HG02973 (cell line): ENCODE data around the gene SCAMP5.

Experiments
- ATAC-seq: cut with Tn5 transposase; IDR thresholded peaks from one replicate; pipeline ENCODE4 v1.9.1; 2021; ENCODE audit warnings: moderate library complexity; ENCODE audit not compliant: unreplicated experiment

Gene SCAMP5

GRCh38 chr15:75021341-75021740, 26.0 kb downstream of the SCAMP5 start:
- no peak for ATAC-seq

DNA sequence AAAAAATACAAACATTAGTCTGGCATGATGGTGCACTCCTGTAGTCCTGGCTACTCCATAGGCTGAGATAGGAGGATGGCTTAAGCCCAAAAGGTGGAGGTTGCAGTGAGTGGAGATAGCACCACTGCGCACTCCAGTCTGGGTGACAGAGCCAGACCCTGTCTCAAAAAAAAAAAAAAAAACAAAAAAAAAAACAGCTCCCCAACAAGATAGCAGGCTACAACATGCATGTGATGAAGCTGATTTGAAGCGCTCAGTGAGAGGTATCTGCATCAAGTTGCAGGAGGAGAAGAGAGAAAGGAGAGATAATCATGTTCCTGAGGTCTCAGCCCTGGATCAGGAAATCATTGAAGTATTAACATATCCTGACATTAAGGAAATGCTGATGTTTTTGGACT, 27.4 kb downstream of the SCAMP5 start:
- no peak for ATAC-seq

- ATAC-seq: peak; percentile 87
Measured at GRCh38 chr15:75023181-75023871, 28.0 kb downstream of the SCAMP5 start, which contains the start of gene PPCDC. Gene PPCDC, plus strand, starts transcription at chr15:75023590. Its CDS starts 4,729 bp downstream, at chr15:75028319.

DNA sequence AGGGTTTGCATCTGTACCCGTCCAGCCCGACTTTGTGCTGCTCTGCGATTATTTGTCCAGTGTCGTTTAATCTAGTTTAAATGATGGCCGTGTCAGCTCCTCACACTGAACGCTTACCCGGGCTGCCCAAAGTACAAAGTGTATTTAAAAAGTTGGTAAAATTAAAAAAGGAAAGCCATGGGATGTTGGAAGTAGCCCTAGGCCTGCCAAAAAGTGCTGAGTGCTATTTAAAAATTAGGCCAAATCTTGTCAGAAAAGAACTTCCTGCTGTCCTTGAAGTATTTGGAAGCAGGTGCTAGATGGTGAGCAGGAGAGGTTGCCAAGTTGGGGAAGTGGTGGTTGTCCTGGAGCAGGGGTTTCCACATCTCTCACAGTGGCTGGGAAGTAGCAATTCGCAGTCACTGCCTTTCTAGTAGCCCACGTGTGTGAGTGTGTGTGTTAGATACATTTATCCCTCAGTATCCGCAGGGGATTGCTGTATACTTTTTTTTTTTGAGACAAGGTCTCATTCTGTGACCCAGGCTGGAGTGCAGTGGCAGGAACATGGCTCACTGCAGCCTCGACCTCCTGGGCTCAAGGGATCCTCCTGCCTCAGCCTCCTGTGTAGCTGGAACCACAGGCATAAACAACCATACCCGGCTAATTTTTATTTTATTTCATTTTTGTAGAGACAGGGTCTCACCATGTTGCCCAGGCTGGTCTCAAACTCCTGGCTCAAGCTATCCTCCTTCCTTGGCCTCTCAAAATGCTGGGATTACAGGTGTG, 28.7 kb downstream of the SCAMP5 start:
- ATAC-seq: no peak

- ATAC-seq: no peak
Measured at GRCh38 chr15:75025107-75025506, 29.7 kb downstream of the SCAMP5 start.

DNA sequence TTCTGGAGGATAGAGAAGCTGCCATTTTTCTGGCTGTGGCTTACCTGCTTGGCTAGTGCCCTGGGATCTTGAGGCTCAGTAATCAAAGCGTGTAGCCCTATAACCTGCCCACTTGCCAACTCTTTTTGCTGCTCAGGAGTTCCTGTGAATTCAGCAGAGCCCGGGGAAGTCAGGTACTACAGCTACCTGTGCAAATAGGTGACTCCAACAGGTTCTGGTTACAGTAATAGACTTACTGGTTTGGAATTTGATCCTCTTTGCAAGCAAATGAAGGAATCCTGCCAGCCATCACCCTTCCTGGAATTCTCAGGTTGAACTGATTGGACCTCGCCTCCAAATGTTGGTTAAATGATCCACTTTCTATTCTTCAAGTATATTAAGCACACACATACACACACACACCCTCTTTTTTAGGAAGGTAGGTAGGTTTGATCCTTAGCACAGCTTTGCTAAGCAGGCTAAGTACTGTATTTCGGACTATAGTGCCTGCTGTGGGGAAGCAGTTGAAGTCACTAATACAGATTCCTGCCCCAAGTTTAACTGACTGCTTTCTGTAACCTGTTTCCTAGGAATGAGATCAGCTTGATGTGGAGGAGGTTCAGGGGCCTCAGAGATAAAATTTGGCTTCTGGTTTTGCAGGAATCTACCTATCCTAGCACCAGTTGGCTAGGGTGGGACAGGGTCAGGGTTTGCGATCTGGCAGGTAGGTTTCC, 30.3 kb downstream of the SCAMP5 start:
- ATAC-seq: no peak

DNA sequence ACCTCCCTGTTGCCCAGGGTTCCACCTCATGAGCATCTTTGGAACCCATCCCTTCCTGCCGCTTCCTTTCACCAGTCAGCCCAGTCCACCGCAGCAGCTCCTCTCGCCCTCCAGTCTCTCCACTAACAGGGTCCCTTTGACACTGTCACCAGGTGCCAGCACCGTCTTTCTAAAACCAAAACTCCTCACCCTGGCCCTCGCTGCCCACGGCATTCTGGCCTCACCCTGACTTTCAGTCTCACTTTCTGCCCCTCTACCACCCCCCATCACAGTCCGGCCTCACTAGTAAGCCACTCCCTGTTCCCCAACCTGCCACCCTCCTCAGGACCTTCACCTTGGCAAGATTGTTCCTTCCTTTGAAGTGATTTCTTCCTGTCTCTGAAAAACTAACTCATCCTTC, 32.2 kb downstream of the SCAMP5 start:
- no peak for ATAC-seq

DNA sequence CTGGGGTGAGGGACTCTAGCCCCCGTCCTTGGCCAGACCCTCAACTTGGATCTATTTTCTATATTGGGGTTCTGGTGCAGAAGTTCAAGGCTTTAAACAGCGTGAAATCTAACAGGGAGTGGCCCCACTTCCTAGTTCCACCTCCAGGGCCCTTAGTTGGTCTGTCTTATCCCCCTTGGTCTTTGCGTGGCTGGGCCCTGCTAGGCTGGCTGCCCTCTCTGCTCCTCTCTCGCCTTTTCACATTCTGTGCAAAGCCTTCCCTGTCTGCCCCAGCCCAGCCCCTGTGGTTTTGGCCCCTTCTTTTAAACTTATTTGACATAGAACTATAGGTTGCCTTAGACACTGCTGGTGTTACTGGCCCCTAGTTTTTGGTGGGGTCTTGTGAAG, 33.6 kb downstream of the SCAMP5 start:
- ATAC-seq: no peak

GRCh38 chr15:75029378-75030022, 34.1 kb downstream of the SCAMP5 start:
- peak; percentile 55 for ATAC-seq

DNA sequence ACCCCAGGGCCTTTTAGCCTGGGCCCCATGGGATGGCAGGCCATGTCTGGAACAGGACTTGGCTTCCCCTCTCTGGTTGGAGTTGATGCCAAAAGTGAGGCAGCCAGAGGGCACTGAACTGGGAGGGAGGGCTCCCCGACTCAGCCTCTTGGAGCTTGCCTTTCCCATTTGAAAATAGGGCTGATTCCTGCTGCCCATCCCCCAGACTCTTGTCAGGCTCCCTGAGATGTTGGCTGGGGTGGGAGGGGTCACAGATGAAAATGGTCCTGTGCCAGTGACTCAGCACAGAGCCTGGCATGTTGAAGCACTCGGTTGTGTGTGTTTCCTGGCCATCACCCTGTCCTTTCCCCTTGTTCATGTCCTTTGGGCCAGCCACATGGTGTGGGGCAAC, 34.7 kb downstream of the SCAMP5 start:
- ATAC-seq: no peak

GRCh38 chr15:75030424-75030823, 35.1 kb downstream of the SCAMP5 start:
- no peak for ATAC-seq

DNA sequence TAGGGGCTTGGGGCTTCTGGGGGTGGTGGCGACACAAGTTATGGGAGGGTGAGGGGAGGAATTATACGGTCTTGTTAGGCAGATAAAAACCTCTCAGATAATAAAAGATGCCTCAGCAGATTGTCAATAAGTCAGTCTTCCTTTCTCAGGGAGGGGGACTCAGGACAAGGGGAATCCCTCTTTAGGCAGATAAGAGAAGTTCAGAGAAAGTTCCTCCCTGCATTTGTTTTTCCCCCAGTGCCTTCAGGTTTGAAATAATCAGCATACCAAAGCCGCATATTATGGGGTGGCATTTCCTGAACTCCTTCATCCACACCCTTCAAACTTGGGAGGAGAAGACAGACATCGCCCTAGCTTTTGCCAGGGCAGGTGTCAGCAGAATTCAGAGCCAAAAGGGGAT, 36.5 kb downstream of the SCAMP5 start:
- ATAC-seq: no peak

DNA sequence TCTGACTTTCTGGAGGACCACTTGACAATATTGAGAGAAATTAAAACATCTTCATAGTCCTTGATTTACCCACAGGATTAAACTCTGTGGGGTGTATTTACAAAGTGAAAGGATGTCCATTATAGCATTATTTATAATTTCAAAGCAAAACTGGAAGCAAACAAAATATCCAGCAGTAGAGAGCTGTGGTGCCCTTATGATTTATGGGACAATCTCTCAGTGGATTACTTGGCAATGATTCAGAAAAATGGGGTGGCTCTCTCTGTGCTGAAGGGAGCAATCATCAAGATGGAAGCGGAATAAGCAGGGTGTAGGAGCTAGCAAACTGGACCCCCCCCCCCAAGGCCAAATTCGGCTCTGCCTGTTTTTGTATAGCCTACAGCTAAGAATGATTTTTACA, 37.0 kb downstream of the SCAMP5 start:
- no peak for ATAC-seq

GRCh38 chr15:75033809-75034208, 38.4 kb downstream of the SCAMP5 start:
- no peak for ATAC-seq

DNA sequence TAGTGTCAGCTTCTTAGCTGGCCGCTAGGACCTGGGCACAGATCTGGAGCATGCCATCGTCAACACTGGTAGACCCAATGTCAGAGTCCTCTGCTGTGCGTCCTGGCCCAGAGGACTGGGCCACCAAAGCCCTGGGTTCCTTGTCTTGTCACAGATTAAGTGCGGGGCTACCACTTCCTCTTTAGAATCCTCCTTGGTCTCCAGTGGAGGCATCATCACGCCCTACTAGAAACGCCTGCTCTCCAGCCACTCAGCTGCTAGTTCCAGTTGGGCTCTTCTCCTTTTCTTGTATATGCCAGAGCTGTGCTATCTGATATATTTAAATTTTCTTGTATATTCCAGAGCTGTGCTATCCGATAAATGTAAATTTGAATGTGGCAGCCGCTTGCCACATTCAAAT, 39.3 kb downstream of the SCAMP5 start:
- ATAC-seq: no peak

DNA sequence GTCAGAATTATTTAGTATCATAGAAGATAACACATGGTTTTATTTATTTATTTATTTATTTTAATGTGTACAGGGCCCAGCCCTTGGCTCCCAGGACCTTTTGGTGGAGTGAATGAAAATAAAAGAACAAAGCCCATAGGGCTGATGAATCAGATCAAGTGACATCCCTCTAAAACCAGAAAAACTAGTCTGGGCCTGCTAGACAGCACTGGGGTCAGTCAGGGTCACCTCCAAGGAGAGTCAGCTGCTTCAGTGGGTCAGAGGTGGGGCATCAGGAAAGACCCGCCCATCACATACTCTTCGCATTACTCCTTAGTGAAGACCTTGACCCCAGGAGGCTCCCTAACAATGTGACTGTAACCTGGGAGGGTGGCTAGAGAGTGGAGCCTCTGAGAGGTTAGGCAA, 40.9 kb downstream of the SCAMP5 start:
- ATAC-seq: no peak

GRCh38 chr15:75037685-75038084, 42.3 kb downstream of the SCAMP5 start:
- ATAC-seq: no peak

DNA sequence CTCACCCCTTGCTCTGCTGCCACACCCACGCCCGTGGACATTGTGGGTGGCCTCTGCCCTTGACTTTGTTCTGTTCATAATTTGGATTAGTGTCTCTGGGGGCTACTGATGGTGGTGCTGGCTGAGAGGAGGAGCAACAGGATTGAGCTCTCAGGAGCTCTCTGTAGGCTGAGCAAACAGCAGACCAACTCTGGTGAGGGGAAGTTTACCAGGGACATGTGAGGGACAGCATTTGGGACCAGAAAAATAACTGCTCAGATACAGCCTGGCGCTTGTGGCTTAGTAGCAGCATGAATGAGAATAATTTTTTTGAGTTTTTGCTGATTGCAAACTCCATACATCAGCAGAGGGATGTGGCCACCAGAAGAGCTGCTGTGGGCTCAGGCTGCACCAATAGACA, 42.9 kb downstream of the SCAMP5 start:
- ATAC-seq: no peak

- peak; percentile 61 for ATAC-seq
Measured at GRCh38 chr15:75042730-75043508, 47.6 kb downstream of the SCAMP5 start.

GRCh38 chr15:75043509-75044257, 48.3 kb downstream of the SCAMP5 start:
- ATAC-seq: peak; percentile 28
